Activated CD8-positive, alpha-beta memory T cell treated with anti-CD3 and anti-CD28 coated beads for 24 hours (primary cell): ENCODE data around the gene YBX2.

Experiments used
- DNase-seq: peaks from one replicate; pipeline ENCODE4 v3.0.0-alpha.2; 2020

YBX2 gene

GRCh38 chr17:7295230-7296180 lies 1.1 kb upstream of the YBX2 start:
- DNase-seq = no peak

DNA sequence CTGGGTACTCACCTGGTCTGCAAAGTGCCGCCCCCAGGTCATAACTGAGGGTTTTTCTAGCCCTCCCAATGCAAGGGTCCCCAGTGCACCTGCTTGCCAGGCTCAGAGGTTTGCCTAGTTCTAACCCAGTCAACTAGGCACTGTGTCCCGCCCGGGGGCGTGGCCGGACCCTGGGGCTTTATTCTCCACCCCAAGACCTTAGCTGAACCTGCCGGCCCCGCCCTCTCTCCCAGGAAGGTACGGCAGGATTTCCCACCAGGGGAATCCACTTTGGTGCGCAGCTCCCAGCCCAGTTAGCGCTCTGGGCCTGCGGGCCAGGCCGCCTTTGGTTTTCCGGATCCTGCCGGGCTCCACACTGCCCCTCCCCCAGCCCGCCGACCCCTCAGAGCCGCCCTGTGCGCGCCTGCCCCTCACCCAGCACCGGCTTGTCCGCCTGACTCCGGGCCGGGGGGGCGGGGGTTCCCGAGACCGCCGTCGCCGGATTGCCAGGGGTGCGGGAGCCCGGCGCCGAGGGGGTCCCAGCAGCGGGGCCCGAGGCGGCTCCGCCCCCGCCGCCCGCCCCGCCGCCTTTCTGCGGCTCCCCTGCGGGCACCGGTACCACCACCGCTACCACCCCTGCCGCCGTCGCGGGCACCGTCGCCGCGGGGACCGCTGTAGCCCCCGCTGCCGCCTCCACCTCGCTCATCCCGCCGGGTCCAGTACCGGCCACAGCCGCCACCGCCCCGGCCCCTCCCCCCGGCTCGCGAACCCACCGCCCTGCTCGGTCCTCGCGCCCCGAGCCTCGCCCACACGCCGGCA lies 424 bp downstream of the YBX2 start:
- no peak for DNase-seq

- DNase-seq = no peak
Observed at GRCh38 chr17:7293159-7293558, 1.3 kb downstream of the YBX2 start.

DNA sequence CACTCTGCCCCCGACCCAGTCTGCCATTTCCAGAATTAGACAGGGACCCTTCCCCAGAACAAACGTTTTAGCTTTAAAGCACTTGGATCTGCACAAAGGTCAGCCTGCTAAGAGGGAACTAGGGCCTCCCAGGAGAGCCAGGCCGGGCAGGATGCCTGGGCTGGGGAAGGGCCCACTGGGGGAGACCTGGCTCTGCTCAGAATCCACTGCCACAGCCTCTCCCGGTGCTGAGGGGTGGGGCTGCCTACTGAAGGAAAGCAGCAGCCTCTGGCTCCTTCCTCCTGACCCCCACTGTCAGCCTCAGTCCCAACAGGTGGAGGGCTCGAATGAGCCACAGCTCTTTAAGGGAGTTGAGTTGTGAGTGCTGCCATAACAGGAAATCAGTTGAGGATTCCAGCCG lies 1.7 kb downstream of the YBX2 start:
- no peak for DNase-seq

GRCh38 chr17:7292194-7292593 lies 2.2 kb downstream of the YBX2 start:
- no peak for DNase-seq

DNA sequence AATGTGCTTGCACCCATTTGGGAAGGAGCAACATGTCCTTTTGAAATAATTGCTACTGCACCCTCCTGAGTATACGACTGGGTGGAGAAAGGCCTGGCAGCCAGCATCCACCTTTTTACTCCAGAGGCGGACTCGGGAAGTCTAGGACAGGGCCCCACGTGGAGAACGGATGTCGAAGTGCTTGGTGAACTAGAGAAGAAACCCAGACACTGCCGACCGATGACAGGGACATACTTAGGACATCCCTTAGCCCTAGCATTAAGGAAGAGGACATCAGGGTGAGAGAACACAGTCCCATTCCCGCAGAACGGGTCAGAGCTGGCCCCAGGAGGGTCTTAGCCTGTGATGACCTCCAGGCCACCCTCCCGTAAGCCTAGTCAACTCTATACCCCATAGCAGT lies 3.8 kb downstream of the YBX2 start:
- DNase-seq = no peak

DNA sequence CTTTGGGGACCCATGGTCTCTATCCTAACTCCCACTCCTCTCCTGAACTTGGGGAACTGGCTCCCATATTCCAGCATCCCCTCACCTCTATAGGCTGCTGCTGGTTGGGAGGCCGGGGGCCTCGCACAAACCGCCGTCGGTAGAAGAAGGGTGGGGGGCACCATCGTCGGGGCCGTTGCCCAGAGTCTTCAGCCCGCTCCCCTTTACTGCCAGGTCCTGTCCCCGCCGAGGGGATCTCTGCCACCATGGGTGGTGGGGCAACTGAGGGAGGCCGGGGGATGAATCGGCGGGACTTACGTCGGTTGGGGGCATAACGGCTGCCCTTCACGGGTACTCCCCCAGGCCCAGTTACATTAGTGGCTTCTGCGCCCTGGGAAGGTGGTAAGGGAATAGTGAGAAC lies 4.3 kb downstream of the YBX2 start:
- no peak for DNase-seq

GRCh38 chr17:7289256-7290032 lies 5.0 kb downstream of the YBX2 start:
- DNase-seq = no peak

GRCh38 chr17:7285679-7286078 lies 8.8 kb downstream of the YBX2 start:
- DNase-seq = no peak

- DNase-seq = no peak
Observed at GRCh38 chr17:7284911-7285310, 9.5 kb downstream of the YBX2 start.

DNA sequence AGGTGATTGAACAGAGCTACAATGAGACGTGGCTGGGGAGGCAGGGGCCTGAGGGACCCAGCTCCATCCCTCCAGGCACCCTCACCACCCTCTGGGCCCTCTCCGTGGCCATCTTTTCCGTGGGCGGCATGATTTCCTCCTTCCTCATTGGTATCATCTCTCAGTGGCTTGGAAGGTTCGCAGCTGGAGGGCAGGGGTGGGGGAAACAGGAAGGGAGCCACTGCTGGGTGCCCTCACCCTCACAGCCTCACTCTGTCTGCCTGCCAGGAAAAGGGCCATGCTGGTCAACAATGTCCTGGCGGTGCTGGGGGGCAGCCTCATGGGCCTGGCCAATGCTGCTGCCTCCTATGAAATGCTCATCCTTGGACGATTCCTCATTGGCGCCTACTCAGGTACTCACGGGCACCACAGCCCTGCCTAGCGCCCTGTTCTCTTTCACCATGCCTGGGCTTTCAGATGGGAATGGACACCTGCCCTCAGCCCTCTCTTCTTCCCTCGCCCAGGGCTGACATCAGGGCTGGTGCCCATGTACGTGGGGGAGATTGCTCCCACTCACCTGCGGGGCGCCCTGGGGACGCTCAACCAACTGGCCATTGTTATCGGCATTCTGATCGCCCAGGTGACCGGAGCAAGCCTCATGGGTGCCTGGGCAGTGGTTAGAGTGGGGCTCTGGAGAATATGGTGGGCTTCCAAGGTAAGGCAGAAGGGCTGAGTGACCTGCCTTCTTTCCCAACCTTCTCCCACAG lies 10.8 kb downstream of the YBX2 start:
- DNase-seq = no peak

- DNase-seq = no peak
Observed at GRCh38 chr17:7282752-7283321, 11.6 kb downstream of the YBX2 start.

GRCh38 chr17:7281953-7282751 lies 12.3 kb downstream of the YBX2 start:
- peak; percentile 61 for DNase-seq

DNA sequence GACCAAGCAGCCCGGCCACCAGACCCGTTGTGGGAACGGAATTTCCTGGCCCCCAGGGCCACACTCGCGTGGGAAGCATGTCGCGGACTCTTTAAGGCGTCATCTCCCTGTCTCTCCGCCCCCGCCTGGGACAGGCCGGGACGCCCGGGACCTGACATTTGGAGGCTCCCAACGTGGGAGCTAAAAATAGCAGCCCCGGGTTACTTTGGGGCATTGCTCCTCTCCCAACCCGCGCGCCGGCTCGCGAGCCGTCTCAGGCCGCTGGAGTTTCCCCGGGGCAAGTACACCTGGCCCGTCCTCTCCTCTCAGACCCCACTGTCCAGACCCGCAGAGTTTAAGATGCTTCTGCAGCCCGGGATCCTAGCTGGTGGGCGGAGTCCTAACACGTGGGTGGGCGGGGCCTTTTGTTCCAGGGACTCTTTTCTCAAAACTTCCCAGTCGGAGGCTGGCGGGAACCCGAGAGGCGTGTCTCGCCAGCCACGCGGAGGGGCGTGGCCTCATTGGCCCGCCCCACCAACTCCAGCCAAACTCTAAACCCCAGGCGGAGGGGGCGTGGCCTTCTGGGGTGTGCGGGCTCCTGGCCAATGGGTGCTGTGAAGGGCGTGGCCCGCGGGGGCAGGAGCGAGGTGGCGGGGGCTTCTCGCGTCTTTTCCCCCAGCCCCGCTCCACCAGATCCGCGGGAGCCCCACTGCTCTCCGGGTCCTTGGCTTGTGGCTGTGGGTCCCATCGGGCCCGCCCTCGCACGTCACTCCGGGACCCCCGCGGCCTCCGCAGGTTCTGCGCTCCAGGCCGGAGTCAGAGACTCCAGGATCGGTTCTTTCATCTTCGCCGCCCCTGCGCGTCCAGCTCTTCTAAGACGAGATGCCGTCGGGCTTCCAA lies 13.1 kb downstream of the YBX2 start, which contains the start of gene SLC2A4:
TSS of gene SLC2A4 (plus strand) at position 645 of the 879 bp plus-strand sequence. CDS start at position 862, 217 bp downstream.
- peak; percentile 94 for DNase-seq

DNA sequence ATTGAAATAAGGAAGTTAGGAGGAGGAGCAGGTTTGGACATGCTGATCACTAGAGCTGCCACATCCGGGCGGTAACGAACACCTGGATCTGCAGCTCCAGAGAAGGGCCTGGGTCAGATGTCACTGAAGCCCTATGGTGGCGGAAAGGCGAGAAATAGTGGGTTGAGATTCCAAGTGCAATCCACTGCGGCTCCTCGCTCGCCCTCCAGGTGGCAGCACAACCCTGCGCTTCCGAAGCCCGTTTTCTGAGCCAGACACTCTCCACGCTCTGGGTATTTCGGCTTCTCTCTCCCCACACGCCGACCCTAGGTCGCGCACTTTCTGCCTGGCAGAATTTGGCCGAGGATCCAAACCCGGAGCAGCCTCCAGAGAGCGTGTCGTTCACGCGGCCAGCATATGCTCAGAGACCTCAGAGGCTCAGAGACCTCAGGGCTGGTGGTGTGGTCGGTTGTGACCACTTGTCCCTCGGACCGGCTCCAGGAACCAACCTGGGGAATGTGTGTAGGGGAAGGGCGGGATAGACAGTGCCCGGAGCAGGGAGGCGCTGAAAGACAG lies 13.8 kb downstream of the YBX2 start:
- DNase-seq = peak; percentile 94

DNA sequence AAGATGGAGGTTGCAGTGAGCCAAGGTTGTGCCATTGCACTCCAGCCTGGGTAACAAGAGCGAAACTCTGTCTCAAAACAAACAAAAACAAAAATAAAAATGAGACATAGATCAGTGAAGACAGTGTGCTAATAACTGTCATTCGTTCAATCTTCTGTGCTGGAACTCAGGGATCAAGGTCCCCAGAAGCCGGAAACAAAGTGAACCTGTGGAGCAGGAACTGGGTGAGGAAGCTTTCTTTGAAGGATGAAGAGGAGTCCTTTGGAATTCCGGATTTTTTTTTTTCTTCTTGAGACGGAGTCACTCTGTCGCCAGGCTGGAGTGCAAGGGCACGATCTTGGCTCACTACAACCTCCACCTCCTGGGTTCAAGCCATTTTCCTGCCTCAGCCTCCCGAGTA lies 15.0 kb downstream of the YBX2 start:
- DNase-seq = no peak

DNA sequence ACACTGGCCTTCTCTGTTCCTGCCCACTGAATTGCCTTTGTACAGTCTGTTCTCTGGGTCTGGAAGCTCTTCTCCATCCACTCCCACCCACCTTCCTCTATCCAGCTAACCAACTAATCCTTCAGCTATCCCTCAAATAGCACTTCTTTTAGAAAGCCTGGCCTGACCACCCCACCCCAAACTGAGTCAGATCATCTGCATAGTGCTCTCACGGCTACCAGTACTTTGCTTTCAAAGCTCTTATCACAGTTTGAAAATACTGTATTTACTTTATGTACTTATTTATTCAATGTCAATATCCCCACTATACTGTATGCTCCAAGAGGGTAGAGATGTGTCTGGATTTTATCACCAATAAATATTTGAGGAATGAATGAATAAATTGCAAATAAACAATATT lies 27.7 kb downstream of the YBX2 start:
- DNase-seq = no peak

- DNase-seq = no peak
Observed at GRCh38 chr17:7263801-7264078, 30.7 kb downstream of the YBX2 start.

- peak; percentile 68 for DNase-seq
Observed at GRCh38 chr17:7262935-7263800, 31.3 kb downstream of the YBX2 start.
